Erythroblast (primary cell): ENCODE data around the gene ZNF236.

Source experiments
- GATA1 ChIP-seq: IDR thresholded peaks from 2 replicates; pipeline ENCODE4 v1.6.1; 2011; ENCODE audit warnings: low read depth, mild to moderate bottlenecking, control low read depth, low read length, moderate library complexity
- POLR2A ChIP-seq: IDR thresholded peaks from 2 replicates; pipeline ENCODE4 v1.6.1; 2011; ENCODE audit warnings: mild to moderate bottlenecking, low read length

DNA sequence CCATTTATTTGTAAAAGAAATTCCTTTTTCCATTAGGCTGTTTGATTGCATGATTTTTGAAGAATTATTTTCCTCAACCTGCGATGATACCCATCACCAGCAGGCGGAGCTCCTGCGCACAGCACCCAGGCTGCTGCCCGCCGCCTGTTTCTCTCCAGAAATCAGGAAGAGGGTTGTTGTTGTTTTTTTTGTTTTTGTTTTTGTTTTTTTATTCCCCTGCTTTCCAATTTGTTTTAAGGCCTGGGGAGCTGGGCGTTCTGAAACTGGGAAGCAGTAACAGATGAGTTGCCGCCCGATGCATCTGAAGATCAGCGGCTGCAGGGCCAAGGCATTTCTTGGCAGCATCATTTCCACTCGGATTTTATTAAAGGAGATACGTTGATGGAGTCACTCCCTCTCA, 178.2 kb downstream of the ZNF236 start:
- TF ChIP-seq POLR2A (no peak), GATA1 (no peak)
